Esophagus muscularis mucosa (tissue), 3 donors: ENCODE results near the gene PLXDC1.
"Not testable (repeated sequence)": the region's sequence is repeated elsewhere in the genome, so short reads cannot be mapped to it uniquely, and the experiment has no call there.

ENCODE experiments used
- CTCF ChIP-seq, 3 experiments: fragments of 200-600 bp in 2 of 3; fragments of 450-650 bp in 1 of 3; sonication (generic) in 2 of 3; IDR thresholded peaks; one replicate each; pipeline ENCODE4 v1.5.1; 2017 to 2019; ENCODE audit warnings: antibody characterized with exemption in 3 of 3, mild to moderate bottlenecking in 2 of 3, moderate library complexity in 1 of 3
- POLR2A ChIP-seq: fragments of 450-650 bp; IDR thresholded peaks from one replicate; pipeline ENCODE4 v1.6.1; 2017; ENCODE audit warnings: antibody characterized with exemption, moderate library complexity, mild to moderate bottlenecking, low read depth
- POLR2AphosphoS5 ChIP-seq, 2 donors: sonication (generic); formaldehyde crosslinking; IDR thresholded peaks; one replicate each; pipeline ENCODE4 v1.6.1; 2017; ENCODE audit warnings: antibody characterized with exemption in 2 of 2

GRCh38 chr17:39020037-39020436 lies 131.4 kb downstream of the PLXDC1 start:
- TF ChIP-seq CTCF (IDR thresholded peaks at IDR 0.05); POLR2A; POLR2AphosphoS5 (IDR thresholded peaks at IDR 0.05): not testable (repeated sequence)
